Stimulated activated CD4-positive, alpha-beta T cell treated with anti-CD3 and anti-CD28 coated beads, TNF-alpha, amount 100 ng/mL, for 4 hours (primary cell): ENCODE measurements around the gene CENPL.

ENCODE experiments used
- DNase-seq, 3 experiments: peaks; one replicate each; pipeline ENCODE4 v3.0.0-alpha.2; 2020; ENCODE audit warnings: low read depth in 3 of 3

The CENPL gene

GRCh38 chr1:173758110-173758509 is 66.6 kb downstream of the CENPL start:
- DNase-seq = no peak

GRCh38 chr1:173757666-173758065 is 67.0 kb downstream of the CENPL start:
- DNase-seq = no peak

- DNase-seq = no peak
Measured at GRCh38 chr1:173753830-173754229, 70.9 kb downstream of the CENPL start.
